DND-41 (cell line): ENCODE results near the gene CD82.

ENCODE experiments used
- ATAC-seq: fragments of 200-7000 bp; cut with Tn5 transposase; 3 replicates; pipeline ENCODE4 v1.9.1; 2021; ENCODE audit warnings: low read depth; ENCODE audit not compliant: insufficient read depth
- DNase-seq: peaks from one replicate; pipeline ENCODE4 v3.0.0-alpha.2; 2020
- H2AFZ ChIP-seq: 2 replicates; pipeline ENCODE4 v1.6.0; 2012; ENCODE audit warnings: low read depth, low read length
- H3K27ac ChIP-seq: 2 replicates; pipeline ENCODE4 v1.5.1; 2012; ENCODE audit warnings: low read length, inconsistent platforms
- H3K27me3 ChIP-seq: fragments of 200-600 bp; sonication (generic); 2 replicates; pipeline ENCODE4 v1.6.0; 2012; ENCODE audit warnings: low read length, mild to moderate bottlenecking, inconsistent platforms; ENCODE audit not compliant: insufficient read depth, poor library complexity
- H3K36me3 ChIP-seq: 2 replicates; pipeline ENCODE4 v1.5.1; 2012; ENCODE audit warnings: low read length, inconsistent platforms; ENCODE audit not compliant: insufficient read depth
- H3K4me1 ChIP-seq: 2 replicates; pipeline ENCODE4 v1.5.1; 2012; ENCODE audit warnings: mild to moderate bottlenecking, low read length; ENCODE audit not compliant: insufficient read depth
- H3K4me2 ChIP-seq: 2 replicates; pipeline ENCODE4 v1.6.0; 2012; ENCODE audit warnings: mild to moderate bottlenecking, moderate library complexity, low read length, inconsistent platforms; ENCODE audit not compliant: insufficient read depth
- H3K4me3 ChIP-seq, 2 experiments: fragments of 200-600 bp in 1 of 2; shearing (Covaris generic) in 1 of 2; 2 replicates each; pipeline ENCODE4 v1.5.1; 2012 to 2016; ENCODE audit warnings: inconsistent platforms in 2 of 2, low read length in 2 of 2, mild to moderate bottlenecking in 2 of 2, low read depth in 1 of 2, moderate library complexity in 1 of 2
- H3K79me2 ChIP-seq: 2 replicates; pipeline ENCODE4 v1.6.0; 2012; ENCODE audit warnings: low read length, inconsistent platforms; ENCODE audit not compliant: insufficient read depth
- H3K9ac ChIP-seq: 2 replicates; pipeline ENCODE4 v1.6.0; 2012; ENCODE audit warnings: low read depth, mild to moderate bottlenecking, inconsistent platforms, low read length, moderate library complexity
- H3K9me3 ChIP-seq: 2 replicates; pipeline ENCODE4 v1.5.1; 2012; ENCODE audit warnings: low read length, moderate library complexity, mild to moderate bottlenecking, inconsistent platforms; ENCODE audit not compliant: insufficient read depth, severe bottlenecking
- H4K20me1 ChIP-seq: 2 replicates; pipeline ENCODE4 v1.6.0; 2012; ENCODE audit warnings: low read length; ENCODE audit not compliant: insufficient read depth
- CTCF ChIP-seq: IDR thresholded peaks from 2 replicates; pipeline ENCODE4 v1.5.1; 2012; ENCODE audit warnings: borderline replicate concordance, low read length, moderate library complexity, mild to moderate bottlenecking; ENCODE audit not compliant: poor library complexity, severe bottlenecking; ENCODE audit errors: extremely low read depth
- EZH2 ChIP-seq: IDR thresholded peaks from 3 replicates; pipeline ENCODE4 v1.6.1; 2012; ENCODE audit warnings: borderline replicate concordance, low read depth, mild to moderate bottlenecking, moderate library complexity, low read length, inconsistent platforms; ENCODE audit not compliant: severe bottlenecking

CD82 gene

GRCh38 chr11:44648109-44648508 is 82.6 kb downstream of the CD82 start:
- H3K79me2 ChIP-seq: no peaks in the 10 kb centered on the region
- no peaks in the 10 kb centered on the region for H3K36me3 ChIP-seq
- TF ChIP-seq EZH2 (no peak), CTCF (no peak)
- DNase-seq: no peak
- no peak overlapping the region for H3K4me2 ChIP-seq
- no peaks in the 10 kb centered on the region for H4K20me1 ChIP-seq
- ATAC-seq: no peak
- peaks cover 4% of the 10 kb centered on the region for H3K27me3 ChIP-seq
- H2AFZ ChIP-seq: no peak overlapping the region
- H3K9ac ChIP-seq: no peak overlapping the region
- H3K4me3 ChIP-seq: no peak overlapping the region
- peaks cover 4% of the 10 kb centered on the region for H3K9me3 ChIP-seq
- no peaks in the 10 kb centered on the region for H3K4me1 ChIP-seq
- H3K27ac ChIP-seq: no peak overlapping the region

- no peak overlapping the region for H2AFZ ChIP-seq
- H3K27ac ChIP-seq: no peak overlapping the region
- H3K27me3 ChIP-seq: peaks cover 4% of the 10 kb centered on the region
- H3K36me3 ChIP-seq: no peaks in the 10 kb centered on the region
- no peaks in the 10 kb centered on the region for H3K9me3 ChIP-seq
- no peak overlapping the region for H3K9ac ChIP-seq
- H4K20me1 ChIP-seq: 0 out of 2 replicates have a peak, but pooled peaks cover 3% of the 10 kb centered on the region
- no peak overlapping the region for H3K4me2 ChIP-seq
- DNase-seq (no peak), ATAC-seq (no peak)
- no peak overlapping the region for H3K4me3 ChIP-seq
- no peaks in the 10 kb centered on the region for H3K4me1 ChIP-seq
- H3K79me2 ChIP-seq: no peaks in the 10 kb centered on the region
- TF ChIP-seq EZH2 (no peak), CTCF (no peak)
Observed at GRCh38 chr11:44651535-44652155, 86.2 kb downstream of the CD82 start.

- Histone ChIP-seq H2AFZ (no peak overlapping the region), H3K27me3 (peaks cover 4% of the 10 kb centered on the region), H3K9me3 (no peaks in the 10 kb centered on the region), H3K4me1 (no peaks in the 10 kb centered on the region), H4K20me1 (0 out of 2 replicates have a peak, but pooled peaks cover 3% of the 10 kb centered on the region), H3K9ac (no peak overlapping the region), H3K79me2 (no peaks in the 10 kb centered on the region), H3K36me3 (no peaks in the 10 kb centered on the region), H3K4me3 (no peak overlapping the region), H3K4me2 (no peak overlapping the region), H3K27ac (no peak overlapping the region)
- ATAC-seq (no peak), DNase-seq (no peak)
- TF ChIP-seq CTCF: no peak
Observed at GRCh38 chr11:44652901-44653644, 87.6 kb downstream of the CD82 start.
